HEK293 (cell line): ENCODE results near the gene PIANP.
A peak's percentile ranks its signal among the peaks of the same experiment; 100 is the strongest.

Source experiments
- CTCF ChIA-PET: fragments of 350-600 bp; formaldehyde crosslinking; extraction: SDS; loops from one replicate; lab custom pipeline; 2021; ENCODE audit warnings: antibody characterized with exemption; lab: Yijun Ruan, JAX
- POLR2A ChIA-PET: fragments of 300-600 bp; formaldehyde crosslinking; extraction: SDS; loops from one replicate; lab custom pipeline; 2020; ENCODE audit warnings: antibody characterized with exemption, inconsistent platforms; lab: Yijun Ruan, JAX
- H3K27ac ChIP-seq: fragments of 200-500 bp; sonication (Bioruptor generic); 2 replicates; pipeline ENCODE4 v1.5.1; 2014; ENCODE audit warnings: low read depth, low read length, control low read depth, inconsistent platforms; ENCODE audit errors: extremely low read depth
- H3K36me3 ChIP-seq, 2 experiments: fragments of 200-500 bp in 1 of 2; sonication (Bioruptor generic) in 1 of 2; 1 replicate in 1 of 2; 2 replicates in 1 of 2; pipeline ENCODE4 v1.5.1; 2014 to 2017; ENCODE audit warnings: inconsistent platforms in 2 of 2, low read length in 2 of 2; ENCODE audit not compliant: control insufficient read depth in 2 of 2, insufficient read depth in 1 of 2
- H3K4me1 ChIP-seq: fragments of 200-500 bp; sonication (Bioruptor generic); 2 replicates; pipeline ENCODE4 v1.5.1; 2014; ENCODE audit warnings: mild to moderate bottlenecking, low read length, inconsistent platforms; ENCODE audit not compliant: control insufficient read depth, insufficient read depth
- H3K4me3 ChIP-seq: 2 replicates; pipeline ENCODE4 v1.5.1; 2011; ENCODE audit warnings: low read depth, mild to moderate bottlenecking, control low read depth, low read length, moderate library complexity
- H3K9me3 ChIP-seq: fragments of 200-500 bp; sonication (Bioruptor generic); 2 replicates; pipeline ENCODE4 v1.5.1; 2014; ENCODE audit warnings: low read depth, low read length, inconsistent platforms; ENCODE audit not compliant: control insufficient read depth, insufficient read depth
- BCL11A ChIP-seq: fragments of 450-650 bp; formaldehyde crosslinking; IDR thresholded peaks from 2 replicates; pipeline ENCODE4 v1.5.1; 2016; ENCODE audit warnings: low read depth, missing biosample characterization, missing genetic modification characterization
- OVOL3 ChIP-seq: fragments of 450-650 bp; formaldehyde crosslinking; IDR thresholded peaks from 2 replicates; pipeline ENCODE4 v1.5.1; 2016; ENCODE audit warnings: missing biosample characterization, missing genetic modification characterization
- PRDM1 ChIP-seq: fragments of 450-650 bp; formaldehyde crosslinking; IDR thresholded peaks from 2 replicates; pipeline ENCODE4; 2016; ENCODE audit warnings: missing biosample characterization, missing genetic modification characterization
- WT1 ChIP-seq: fragments of 450-650 bp; formaldehyde crosslinking; IDR thresholded peaks from 2 replicates; pipeline ENCODE4 v1.5.1; 2016; ENCODE audit warnings: missing biosample characterization, missing genetic modification characterization
- ZBTB7A ChIP-seq: fragments of 450-650 bp; formaldehyde crosslinking; IDR thresholded peaks from 2 replicates; pipeline ENCODE4 v1.5.1; 2016; ENCODE audit warnings: low read depth, missing biosample characterization, missing genetic modification characterization
- ZNF132 ChIP-seq: fragments of 450-650 bp; formaldehyde crosslinking; IDR thresholded peaks from 2 replicates; pipeline ENCODE4 v1.5.1; 2017; ENCODE audit warnings: missing biosample characterization, missing genetic modification characterization, borderline replicate concordance
- ZNF184 ChIP-seq: fragments of 450-650 bp; IDR thresholded peaks from 2 replicates; pipeline ENCODE4 v1.5.1; 2018; ENCODE audit warnings: missing biosample characterization, mild to moderate bottlenecking, missing genetic modification characterization
- ZNF211 ChIP-seq: fragments of 450-650 bp; formaldehyde crosslinking; IDR thresholded peaks from 2 replicates; pipeline ENCODE4 v1.5.1; 2016; ENCODE audit warnings: low read depth, missing biosample characterization, missing genetic modification characterization
- ZNF274 ChIP-seq, 2 experiments: fragments of 200-500 bp in 1 of 2; fragments of 450-650 bp in 1 of 2; sonication (Bioruptor generic) in 1 of 2; formaldehyde crosslinking in 1 of 2; IDR thresholded peaks; 2 replicates each; pipeline versions ENCODE4 v1.5.1 to v1.6.1; 2014 to 2016; ENCODE audit warnings: borderline replicate concordance in 1 of 2, inconsistent platforms in 1 of 2, low read length in 1 of 2, missing biosample characterization in 1 of 2, missing genetic modification characterization in 1 of 2
- ZNF366 ChIP-seq: fragments of 450-650 bp; formaldehyde crosslinking; conservative IDR thresholded peaks from 2 replicates; pipeline ENCODE4 v1.5.1; 2016; ENCODE audit warnings: missing biosample characterization, missing genetic modification characterization
- ZNF473 ChIP-seq: fragments of 450-650 bp; formaldehyde crosslinking; IDR thresholded peaks from 2 replicates; pipeline ENCODE4 v1.5.1; 2017; ENCODE audit warnings: missing biosample characterization, missing genetic modification characterization
- ZNF548 ChIP-seq: fragments of 450-650 bp; formaldehyde crosslinking; IDR thresholded peaks from 2 replicates; pipeline ENCODE4 v1.5.1; 2016; ENCODE audit warnings: missing biosample characterization, missing genetic modification characterization
- ZNF660 ChIP-seq: fragments of 450-650 bp; IDR thresholded peaks from 2 replicates; pipeline ENCODE4 v1.5.1; 2018; ENCODE audit warnings: missing biosample characterization, mild to moderate bottlenecking, missing genetic modification characterization
- ZNF837 ChIP-seq: fragments of 450-650 bp; formaldehyde crosslinking; IDR thresholded peaks from 2 replicates; pipeline ENCODE4 v1.5.1; 2016; ENCODE audit warnings: missing biosample characterization, missing genetic modification characterization
- TF ChIP-seq, protein P1 (sequence below): fragments of 450-650 bp; formaldehyde crosslinking; IDR thresholded peaks from 2 replicates; pipeline ENCODE4 v1.5.1; 2016; ENCODE audit warnings: missing biosample characterization, missing genetic modification characterization
- TF ChIP-seq, protein P2 (sequence below): fragments of 450-650 bp; formaldehyde crosslinking; IDR thresholded peaks from 2 replicates; pipeline ENCODE4 v1.5.1; 2016; ENCODE audit warnings: missing biosample characterization, missing genetic modification characterization
- TF ChIP-seq, protein P3 (sequence below): fragments of 450-650 bp; formaldehyde crosslinking; IDR thresholded peaks from 2 replicates; pipeline ENCODE4 v1.5.1; 2016; ENCODE audit warnings: missing biosample characterization, missing genetic modification characterization
- TF ChIP-seq, protein P4 (sequence below): fragments of 450-650 bp; formaldehyde crosslinking; conservative IDR thresholded peaks from 2 replicates; pipeline ENCODE4 v1.5.1; 2016; ENCODE audit warnings: low read depth, missing biosample characterization, missing genetic modification characterization
- TF ChIP-seq, protein P5 (sequence below): fragments of 450-650 bp; formaldehyde crosslinking; IDR thresholded peaks from 2 replicates; pipeline ENCODE4 v1.5.1; 2016; ENCODE audit warnings: missing biosample characterization, missing genetic modification characterization

PIANP gene

DNA sequence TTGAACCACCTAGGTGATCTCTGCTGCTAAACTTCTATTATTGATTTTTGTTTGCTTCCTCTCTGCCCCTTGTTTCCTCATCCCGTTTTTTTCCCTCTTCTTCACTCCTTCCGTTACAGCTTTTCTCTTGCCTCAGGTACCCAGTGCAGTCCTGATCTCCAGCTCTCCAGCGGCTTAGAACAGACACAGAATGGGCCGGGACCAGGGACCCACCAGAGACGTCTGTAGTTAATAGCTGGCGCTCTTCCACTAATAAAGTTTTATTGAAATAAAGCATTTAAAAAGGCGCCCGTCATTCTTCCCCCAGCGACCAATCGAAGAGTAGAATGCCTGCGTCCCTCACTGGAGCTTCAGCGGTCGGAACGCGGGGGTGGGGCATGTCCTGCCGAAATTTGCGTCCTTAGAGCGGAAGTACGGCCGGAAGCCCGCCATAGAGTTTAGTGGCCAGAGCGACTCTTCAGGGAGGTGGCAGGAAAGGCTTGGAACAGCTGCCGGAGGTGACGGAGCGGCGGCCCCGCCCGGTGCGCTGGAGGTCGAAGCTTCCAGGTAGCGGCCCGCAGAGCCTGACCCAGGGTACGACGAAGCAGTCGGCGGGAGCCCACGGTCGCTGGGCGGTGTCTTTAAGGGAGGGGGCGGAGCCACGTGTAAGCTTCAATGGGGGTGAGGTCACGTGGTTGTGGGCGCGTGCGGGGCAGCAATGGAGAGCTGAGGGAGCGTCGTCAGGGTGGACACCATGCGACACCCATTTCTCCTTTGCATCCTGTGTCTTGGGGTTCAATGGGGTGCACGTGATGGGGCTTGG lies 23.2 kb upstream of the PIANP start, which contains the start of gene COPS7A (continued):
- TF ChIP-seq ZNF548 (tag by site-specific recombination) (no peak), ZNF184 (peak; percentile 20; the same call in 1 of the 2 replicates), ZNF132 (no peak), ZBTB7A (peak; percentile 64; the same call in 1 of the 2 replicates), BCL11A (tag by site-specific recombination) (peak; percentile 10; the same call in 1 of the 2 replicates), OVOL3 (tag by site-specific recombination) (no peak), ZNF660 (tag by site-specific recombination) (no peak; the same call in 1 of the 2 replicates), ZNF837 (tag by site-specific recombination) (no peak), ZNF473 (tag by site-specific recombination) (no peak), ZNF211 (tag by site-specific recombination) (no peak)
- TF ChIP-seq, protein P1, sequence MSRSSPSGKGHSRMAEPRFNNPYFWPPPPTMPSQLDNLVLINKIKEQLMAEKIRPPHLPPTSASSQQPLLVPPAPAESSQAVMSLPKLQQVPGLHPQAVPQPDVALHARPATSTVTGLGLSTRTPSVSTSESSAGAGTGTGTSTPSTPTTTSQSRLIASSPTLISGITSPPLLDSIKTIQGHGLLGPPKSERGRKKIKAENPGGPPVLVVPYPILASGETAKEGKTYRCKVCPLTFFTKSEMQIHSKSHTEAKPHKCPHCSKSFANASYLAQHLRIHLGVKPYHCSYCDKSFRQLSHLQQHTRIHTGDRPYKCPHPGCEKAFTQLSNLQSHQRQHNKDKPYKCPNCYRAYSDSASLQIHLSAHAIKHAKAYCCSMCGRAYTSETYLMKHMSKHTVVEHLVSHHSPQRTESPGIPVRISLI, result peak; percentile 92
- TF ChIP-seq, protein P2, sequence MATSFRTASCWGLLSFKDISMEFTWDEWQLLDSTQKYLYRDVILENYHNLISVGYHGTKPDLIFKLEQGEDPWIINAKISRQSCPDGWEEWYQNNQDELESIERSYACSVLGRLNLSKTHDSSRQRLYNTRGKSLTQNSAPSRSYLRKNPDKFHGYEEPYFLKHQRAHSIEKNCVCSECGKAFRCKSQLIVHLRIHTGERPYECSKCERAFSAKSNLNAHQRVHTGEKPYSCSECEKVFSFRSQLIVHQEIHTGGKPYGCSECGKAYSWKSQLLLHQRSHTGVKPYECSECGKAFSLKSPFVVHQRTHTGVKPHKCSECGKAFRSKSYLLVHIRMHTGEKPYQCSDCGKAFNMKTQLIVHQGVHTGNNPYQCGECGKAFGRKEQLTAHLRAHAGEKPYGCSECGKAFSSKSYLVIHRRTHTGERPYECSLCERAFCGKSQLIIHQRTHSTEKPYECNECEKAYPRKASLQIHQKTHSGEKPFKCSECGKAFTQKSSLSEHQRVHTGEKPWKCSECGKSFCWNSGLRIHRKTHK, result no peak
- TF ChIP-seq, protein P3, sequence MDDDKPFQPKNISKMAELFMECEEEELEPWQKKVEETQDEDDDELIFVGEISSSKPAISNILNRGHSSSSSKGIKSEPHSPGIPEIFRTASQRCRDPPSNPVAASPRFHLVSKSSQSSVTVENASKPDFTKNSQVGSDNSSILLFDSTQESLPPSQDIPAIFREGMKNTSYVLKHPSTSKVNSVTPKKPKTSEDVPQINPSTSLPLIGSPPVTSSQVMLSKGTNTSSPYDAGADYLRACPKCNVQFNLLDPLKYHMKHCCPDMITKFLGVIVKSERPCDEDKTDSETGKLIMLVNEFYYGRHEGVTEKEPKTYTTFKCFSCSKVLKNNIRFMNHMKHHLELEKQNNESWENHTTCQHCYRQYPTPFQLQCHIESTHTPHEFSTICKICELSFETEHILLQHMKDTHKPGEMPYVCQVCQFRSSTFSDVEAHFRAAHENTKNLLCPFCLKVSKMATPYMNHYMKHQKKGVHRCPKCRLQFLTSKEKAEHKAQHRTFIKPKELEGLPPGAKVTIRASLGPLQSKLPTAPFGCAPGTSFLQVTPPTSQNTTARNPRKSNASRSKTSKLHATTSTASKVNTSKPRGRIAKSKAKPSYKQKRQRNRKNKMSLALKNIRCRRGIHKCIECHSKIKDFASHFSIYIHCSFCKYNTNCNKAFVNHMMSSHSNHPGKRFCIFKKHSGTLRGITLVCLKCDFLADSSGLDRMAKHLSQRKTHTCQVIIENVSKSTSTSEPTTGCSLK (tag by site-specific recombination), result no peak
- TF ChIP-seq, protein P4, sequence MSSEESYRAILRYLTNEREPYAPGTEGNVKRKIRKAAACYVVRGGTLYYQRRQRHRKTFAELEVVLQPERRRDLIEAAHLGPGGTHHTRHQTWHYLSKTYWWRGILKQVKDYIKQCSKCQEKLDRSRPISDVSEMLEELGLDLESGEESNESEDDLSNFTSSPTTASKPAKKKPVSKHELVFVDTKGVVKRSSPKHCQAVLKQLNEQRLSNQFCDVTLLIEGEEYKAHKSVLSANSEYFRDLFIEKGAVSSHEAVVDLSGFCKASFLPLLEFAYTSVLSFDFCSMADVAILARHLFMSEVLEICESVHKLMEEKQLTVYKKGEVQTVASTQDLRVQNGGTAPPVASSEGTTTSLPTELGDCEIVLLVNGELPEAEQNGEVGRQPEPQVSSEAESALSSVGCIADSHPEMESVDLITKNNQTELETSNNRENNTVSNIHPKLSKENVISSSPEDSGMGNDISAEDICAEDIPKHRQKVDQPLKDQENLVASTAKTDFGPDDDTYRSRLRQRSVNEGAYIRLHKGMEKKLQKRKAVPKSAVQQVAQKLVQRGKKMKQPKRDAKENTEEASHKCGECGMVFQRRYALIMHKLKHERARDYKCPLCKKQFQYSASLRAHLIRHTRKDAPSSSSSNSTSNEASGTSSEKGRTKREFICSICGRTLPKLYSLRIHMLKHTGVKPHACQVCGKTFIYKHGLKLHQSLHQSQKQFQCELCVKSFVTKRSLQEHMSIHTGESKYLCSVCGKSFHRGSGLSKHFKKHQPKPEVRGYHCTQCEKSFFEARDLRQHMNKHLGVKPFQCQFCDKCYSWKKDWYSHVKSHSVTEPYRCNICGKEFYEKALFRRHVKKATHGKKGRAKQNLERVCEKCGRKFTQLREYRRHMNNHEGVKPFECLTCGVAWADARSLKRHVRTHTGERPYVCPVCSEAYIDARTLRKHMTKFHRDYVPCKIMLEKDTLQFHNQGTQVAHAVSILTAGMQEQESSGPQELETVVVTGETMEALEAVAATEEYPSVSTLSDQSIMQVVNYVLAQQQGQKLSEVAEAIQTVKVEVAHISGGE, result peak; percentile 96
- TF ChIP-seq, protein P5, sequence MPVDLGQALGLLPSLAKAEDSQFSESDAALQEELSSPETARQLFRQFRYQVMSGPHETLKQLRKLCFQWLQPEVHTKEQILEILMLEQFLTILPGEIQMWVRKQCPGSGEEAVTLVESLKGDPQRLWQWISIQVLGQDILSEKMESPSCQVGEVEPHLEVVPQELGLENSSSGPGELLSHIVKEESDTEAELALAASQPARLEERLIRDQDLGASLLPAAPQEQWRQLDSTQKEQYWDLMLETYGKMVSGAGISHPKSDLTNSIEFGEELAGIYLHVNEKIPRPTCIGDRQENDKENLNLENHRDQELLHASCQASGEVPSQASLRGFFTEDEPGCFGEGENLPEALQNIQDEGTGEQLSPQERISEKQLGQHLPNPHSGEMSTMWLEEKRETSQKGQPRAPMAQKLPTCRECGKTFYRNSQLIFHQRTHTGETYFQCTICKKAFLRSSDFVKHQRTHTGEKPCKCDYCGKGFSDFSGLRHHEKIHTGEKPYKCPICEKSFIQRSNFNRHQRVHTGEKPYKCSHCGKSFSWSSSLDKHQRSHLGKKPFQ (tag by site-specific recombination), result no peak
- TF ChIP-seq, all 188 proteins: peak for 76

DNA sequence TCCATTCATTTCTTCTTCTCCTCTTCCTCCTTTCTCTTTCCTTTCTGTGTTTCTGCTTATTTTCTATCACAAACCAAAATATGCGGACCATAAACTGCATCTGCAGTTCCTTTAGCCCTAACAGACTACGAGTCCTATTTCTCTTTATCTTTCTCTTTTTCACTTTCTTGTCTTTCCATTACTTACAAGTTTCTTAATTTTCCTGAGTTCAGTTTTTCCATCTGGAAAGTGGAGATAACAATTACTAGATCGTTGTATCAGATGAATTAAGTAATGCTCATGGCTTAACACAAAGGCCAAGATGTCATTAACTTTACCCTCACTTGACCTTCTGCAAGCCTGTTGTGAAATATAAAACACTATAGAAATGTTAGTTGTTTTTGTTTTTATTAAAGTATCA lies 22.2 kb upstream of the PIANP start:
- TF ChIP-seq WT1 (tag by site-specific recombination) (no peak), ZNF366 (peak; percentile 47), PRDM1 (tag by site-specific recombination) (peak; percentile 95), ZNF274 (IDR thresholded peaks at IDR 0.05; ENCODE audit: low read length) (no peak), ZNF274 (tag by site-specific recombination; IDR thresholded peaks at IDR 0.05; ENCODE audit: borderline replicate concordance) (no peak)
- POLR2A ChIA-PET, result interaction anchor here (1.2 to 4.0 kb wide), 6 partner anchors 14 to 105 kb away, joined by 4 to 104 read pairs (median 8); partner anchors contain the start of genes MLF2, P3H3 and ZNF384
- Histone ChIP-seq H3K4me3 (no peak overlapping the region), H3K4me1 (peaks cover 11% of the 10 kb centered on the region), H3K9me3 (no peaks in the 10 kb centered on the region), H3K27ac (no peak overlapping the region), H3K36me3 (peaks cover 0 to 11% of the 10 kb centered on the region in 2 experiments; a peak in 1 of 3 replicates)
- CTCF ChIA-PET, result interaction anchor here (0.6 to 3.5 kb wide), 5 partner anchors 11 to 388 kb away, joined by 3 to 21 read pairs (median 4); partner anchors contain the start of gene MLF2
